Heart right ventricle (tissue), 16 donors: ENCODE results near the gene MICAL3. TPM values are rescaled to one million over a fixed set of nuclear protein-coding genes. Genes with fewer than 3 reads are reported as not detected.
A peak's percentile ranks its signal among the peaks of the same experiment; 100 is the strongest.

ENCODE experiments used
- ATAC-seq, 8 donors: fragments of 200-7000 bp; cut with Tn5 transposase; one replicate each; pipeline ENCODE4 v1.9.1; 2020; ENCODE audit warnings: mild to moderate bottlenecking in 8 of 8, moderate library complexity in 8 of 8, moderate number of reproducible peaks in 1 of 8
- DNase-seq, 2 donors: peaks; one replicate each; pipeline ENCODE4 v3.0.0-alpha.2; 2020
- H3K27ac ChIP-seq, 10 donors: fragments of 200-600 bp; sonication (generic) in 2 of 10; one replicate each; pipeline versions ENCODE4 v1.5.0 to v1.8.0; 2020 to 2022; ENCODE audit warnings: mild to moderate bottlenecking in 3 of 10
- H3K27me3 ChIP-seq, 7 donors: fragments of 200-600 bp; one replicate each; pipeline ENCODE4 v1.8.0; 2021 to 2022; ENCODE audit warnings: mild to moderate bottlenecking in 2 of 7
- H3K36me3 ChIP-seq, 9 donors: fragments of 200-600 bp; sonication (generic) in 1 of 9; one replicate each; pipeline versions ENCODE4 v1.5.0 to v1.8.0; 2020 to 2022; ENCODE audit warnings: mild to moderate bottlenecking in 2 of 9
- H3K4me1 ChIP-seq, 9 donors: fragments of 200-600 bp; sonication (generic) in 1 of 9; one replicate each; pipeline versions ENCODE4 v1.5.0 to v1.8.0; 2020 to 2022; ENCODE audit warnings: mild to moderate bottlenecking in 4 of 9
- H3K4me3 ChIP-seq, 10 donors: fragments of 200-600 bp; sonication (generic) in 2 of 10; one replicate each; pipeline versions ENCODE4 v1.5.0 to v1.8.0; 2020 to 2022; ENCODE audit warnings: mild to moderate bottlenecking in 7 of 10, moderate library complexity in 2 of 10
- H3K9me3 ChIP-seq, 11 donors: fragments of 200-600 bp in 10 of 11; sonication (generic) in 2 of 11; one replicate each; pipeline versions ENCODE4 v1.5.0 to v1.8.0; 2013 to 2022; ENCODE audit warnings: mild to moderate bottlenecking in 2 of 11, control low read depth in 1 of 11, moderate library complexity in 1 of 11
- CTCF ChIP-seq, 9 donors: fragments of 200-600 bp; sonication (generic) in 2 of 9; IDR thresholded peaks; one replicate each; pipeline versions ENCODE4 v1.5.0 to v1.8.0; 2021 to 2022; ENCODE audit warnings: antibody characterized with exemption in 9 of 9, mild to moderate bottlenecking in 5 of 9, moderate library complexity in 1 of 9
- WGBS, 2 donors: extraction: QIAGEN DNeasy Blood & Tissue Kit; methylation state at CpG; one replicate each; pipeline ENCODE4 v1.1.7; 2013; ENCODE audit warnings: inconsistent platforms in 1 of 2; 5-methylcytosine and 5-hydroxymethylcytosine counted together
- intact Hi-C, 10 donors: fragments of 100-400 bp; cut with DNase I; formaldehyde crosslinking; loops; one replicate each; pipeline versions ENCODE4 v1.11.1 to v1.14.2; 2022
- polyA plus RNA-seq, 2 donors: library from polyadenylated mRNA; stranded (reverse); fragments of 200-250 nt; gene quantifications; one replicate each; pipeline ENCODE4 v1.2.3, GENCODE V29; 2013
- total RNA-seq, 10 donors: library from RNA; stranded (reverse); fragmentation: NEBNext Ultra II Directional in 3 of 10; extraction: Animal tissue kit (Norgen Biotek cat#: 25700) in 3 of 10; gene quantifications; one replicate each; pipeline versions ENCODE4 v1.2.1 to v1.2.4, GENCODE V29; 2021 to 2023
- donor health status: Arrhythmogenic right ventricular cardiomyopathy.
- donor health status: ischemic (EF 13 %, LVEDD 7.1; RV severe dilation, severe dysfunction).
- donor health status: healthy with polysubstance abuse.
- donor health status: DM: no; HTN: yes; CAD: no.
- donor health status: DM: no; HTN: no; CAD: no.
- donor health status: ischemic (EF 25% LVEDD 6.9; RV normal size, moderate dysfunction).
- donor health status: ischemic (EF 25% LVEDD 5.7; RV mildly dilated, moderate dysfunction).
- donor health status: healthy.
- donor health status: DM: yes; HTN: yes; CAD: no.
- donor health status: Ischemic cardiomyopathy.
- donor health status: ischemic (EF 35%, LVEDD 5.7; RV mildly dilated, moderate dysfunction).
- donor health status: nonischemic (EF 11% LVEDD 7.7; RV severe dilation, severe dysfunction).
- donor health status: DM: yes; HTN: yes; CAD: no.
- donor health status: PGD.
- donor health status: ischemic (EF 29% LVEDD 5.4; RV normal size, mild dysfunction).
- donor health status: nonischemic (EF 23%, LVEDD 6.1; RV moderate dilation, normal function).

The MICAL3 gene
- total and polyA plus RNA-seq, 12 donors = 13.2 to 137 (median 109) TPM

- ATAC-seq = no peak
- no peak for TF ChIP-seq CTCF (IDR thresholded peaks at IDR 0.05)
- DNase-seq = no peak
- intact Hi-C loops = loop anchor here in 5 of 10 donors (5.0 to 10.0 kb wide), 3 partner anchors 34 to 57 kb away; no protein-coding TSS in a partner anchor
- 78 to 79% methylated on average over 9 of the region's 9 CpGs for WGBS, 2 donors
- Histone ChIP-seq H3K27me3 (no peaks in the 10 kb centered on the region), H3K4me1 (peaks cover 30 to 98% (median 81%) of the 10 kb centered on the region in 9 donors), H3K36me3 (no peaks in the 10 kb centered on the region), H3K4me3 (no peak overlapping the region), H3K27ac (peak overlapping the region in 4 of 10 donors; percentile 2 to 81 (median 48)), H3K9me3 (no peaks in the 10 kb centered on the region)
These were observed 76.3 kb downstream of the MICAL3 start for GRCh38 chr22:17948101-17948500.

DNA sequence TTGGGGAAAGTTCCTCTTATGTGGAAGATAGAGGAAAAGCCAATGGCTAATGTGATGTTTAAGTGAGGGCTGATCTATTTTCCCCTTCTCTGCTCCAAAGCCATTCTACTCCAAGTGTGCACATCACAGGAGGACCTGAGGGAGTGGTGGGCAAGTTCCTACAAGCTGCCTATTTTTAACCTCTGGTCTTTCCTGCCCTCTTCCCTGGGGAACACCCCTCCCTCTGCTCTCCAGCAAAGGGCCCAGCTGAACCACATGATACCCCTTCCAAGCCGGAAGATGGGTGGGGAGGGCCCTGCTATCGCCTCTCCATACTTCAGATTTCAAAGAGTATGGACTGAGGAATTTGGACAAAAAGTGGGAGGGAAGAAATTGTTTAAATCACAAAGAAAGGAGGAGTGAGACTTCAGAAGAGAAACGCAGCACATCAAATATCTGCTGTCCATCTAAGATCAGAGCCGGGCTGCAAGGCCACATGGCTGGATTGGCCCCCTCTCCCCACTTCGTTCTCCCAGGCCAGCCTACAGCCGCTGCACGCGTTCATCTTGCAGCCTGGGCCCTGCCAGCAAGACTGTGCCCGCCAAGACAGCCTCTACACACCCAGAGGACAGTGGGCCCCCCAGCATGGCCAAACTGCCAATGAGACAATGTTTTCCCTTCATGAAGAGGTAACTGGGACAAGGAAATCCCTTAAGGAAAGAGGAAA, 77.5 kb downstream of the MICAL3 start:
- Histone ChIP-seq H3K9me3 (no peaks in the 10 kb centered on the region), H3K27ac (peak overlapping the region in 8 of 10 donors; percentile 56 to 83 (median 81)), H3K4me1 (peaks cover 38 to 99% (median 88%) of the 10 kb centered on the region in 9 donors), H3K36me3 (no peaks in the 10 kb centered on the region), H3K27me3 (no peaks in the 10 kb centered on the region), H3K4me3 (peak overlapping the region in 3 of 10 donors; percentile 6 to 26 (median 19))
- WGBS, 2 donors = 21 to 30% methylated on average over 9 of the region's 9 CpGs
- no peak for TF ChIP-seq CTCF (IDR thresholded peaks at IDR 0.05)
- DNase-seq = peak in 1 of 2 donors; percentile 57
- intact Hi-C loops = loop anchor here in 5 of 10 donors (5.0 to 10.0 kb wide), 3 partner anchors 35 to 58 kb away; no protein-coding TSS in a partner anchor
- peak in 6 of 8 donors; percentile 12 to 53 (median 26) for ATAC-seq

DNA sequence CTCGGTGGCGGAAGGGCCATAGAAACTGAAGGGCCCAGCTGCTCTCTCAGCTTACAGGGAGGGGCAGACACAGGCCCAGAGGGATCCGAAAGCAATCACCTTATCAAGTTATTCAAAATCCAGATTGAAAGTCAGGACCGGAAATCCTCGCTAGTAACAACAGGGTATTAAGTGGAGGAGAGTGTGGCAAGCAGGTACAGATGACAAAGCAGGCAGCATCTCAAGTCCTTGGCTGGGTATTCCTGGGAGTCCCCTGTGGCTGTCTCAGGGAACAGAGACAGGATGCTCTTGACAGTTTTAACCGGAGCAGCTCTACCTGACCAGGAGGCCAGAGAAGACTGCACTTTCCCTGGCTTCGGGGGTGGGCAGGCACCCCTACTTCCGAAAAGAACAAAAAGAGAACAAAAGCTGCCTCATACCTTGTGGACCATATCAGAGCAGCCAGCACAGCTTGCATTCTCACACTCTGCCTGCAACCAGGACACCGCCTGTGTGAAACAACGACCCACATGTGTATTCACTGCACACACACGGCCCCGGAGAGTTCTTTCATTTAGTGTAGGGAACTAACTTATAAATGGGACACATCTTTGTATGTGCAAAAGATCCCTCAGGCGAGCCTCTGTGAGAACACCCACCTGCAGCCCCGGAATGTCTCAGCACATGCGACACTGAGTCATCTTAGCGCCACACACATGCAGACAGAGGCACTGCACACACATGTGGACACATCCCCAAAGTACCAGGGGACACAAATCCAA, 78.3 kb downstream of the MICAL3 start:
- DNase-seq = no peak
- Histone ChIP-seq H3K4me3 (peak overlapping the region in 3 of 10 donors; percentile 6 to 26 (median 19)), H3K27ac (peak overlapping the region in 9 of 10 donors; percentile 33 to 83 (median 81)), H3K36me3 (no peaks in the 10 kb centered on the region), H3K9me3 (no peaks in the 10 kb centered on the region), H3K27me3 (no peaks in the 10 kb centered on the region), H3K4me1 (peaks cover 40 to 99% (median 88%) of the 10 kb centered on the region in 9 donors)
- ATAC-seq = peak in 3 of 8 donors; percentile 6 to 24 (median 6)
- intact Hi-C loops = loop anchor here in 6 of 10 donors (2.0 to 10.0 kb wide), 4 partner anchors 23 to 59 kb away; no protein-coding TSS in a partner anchor
- TF ChIP-seq CTCF (IDR thresholded peaks at IDR 0.05) = peak in 1 of 9 donors; percentile 18
- 39 to 40% methylated on average over 16 of the region's 16 CpGs for WGBS, 2 donors
